ENCODE measurements around the gene CAMTA1.
"Not testable (repeated sequence)": the region's sequence is repeated elsewhere in the genome, so short reads cannot be mapped to it uniquely, and the experiment has no call there.

The CAMTA1 gene

DNA sequence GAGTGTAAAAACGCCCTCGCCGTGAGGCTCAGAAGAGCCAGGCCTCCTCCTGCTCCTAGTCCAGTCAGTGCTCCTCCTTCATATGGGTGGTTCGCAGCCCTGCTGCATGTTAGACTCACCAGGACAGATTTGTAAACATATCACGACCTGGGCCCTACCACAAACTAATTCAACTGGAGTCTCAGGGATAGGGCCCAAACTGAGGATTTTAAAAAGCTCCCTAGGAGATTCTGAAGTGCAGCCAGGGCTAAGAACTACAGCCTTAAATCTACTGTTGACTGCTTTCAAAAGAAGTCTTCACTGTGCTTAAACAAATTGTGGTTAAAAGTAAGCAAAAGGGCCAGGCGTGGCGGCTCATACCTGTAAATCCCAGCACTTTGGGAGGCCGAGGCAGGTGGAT, 57.0 kb downstream of the CAMTA1 start:
- DNase-seq: peak in 14 of 56 donors; percentile 1 to 55 (median 18)

GRCh38 chr1:6845786-6846185, 60.5 kb downstream of the CAMTA1 start:
- not testable (repeated sequence) for DNase-seq

GRCh38 chr1:6848816-6849215, 63.6 kb downstream of the CAMTA1 start:
- DNase-seq: no peak

DNA sequence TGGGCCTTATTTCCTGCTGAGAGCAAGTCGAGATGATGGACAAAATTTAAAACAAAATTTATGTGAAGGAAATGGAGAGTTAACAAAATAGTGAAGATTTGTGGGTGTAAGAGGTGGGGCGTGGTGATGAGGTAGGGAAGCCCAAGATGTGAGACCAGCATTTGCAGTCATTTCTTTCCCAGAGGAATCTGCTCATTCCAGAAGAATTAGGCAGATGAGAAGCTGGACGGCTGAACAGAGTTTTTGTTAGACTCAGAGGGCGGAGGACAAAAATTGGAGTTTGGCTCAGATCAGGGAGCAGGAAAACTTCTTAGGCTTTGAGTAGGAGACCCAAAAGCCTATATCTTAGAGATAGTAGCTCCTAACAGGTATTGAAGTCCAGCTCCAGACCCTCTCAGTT, 65.3 kb downstream of the CAMTA1 start:
- no peak for DNase-seq

- DNase-seq: no peak
These were observed 67.1 kb downstream of the CAMTA1 start for GRCh38 chr1:6852136-6852890.

DNA sequence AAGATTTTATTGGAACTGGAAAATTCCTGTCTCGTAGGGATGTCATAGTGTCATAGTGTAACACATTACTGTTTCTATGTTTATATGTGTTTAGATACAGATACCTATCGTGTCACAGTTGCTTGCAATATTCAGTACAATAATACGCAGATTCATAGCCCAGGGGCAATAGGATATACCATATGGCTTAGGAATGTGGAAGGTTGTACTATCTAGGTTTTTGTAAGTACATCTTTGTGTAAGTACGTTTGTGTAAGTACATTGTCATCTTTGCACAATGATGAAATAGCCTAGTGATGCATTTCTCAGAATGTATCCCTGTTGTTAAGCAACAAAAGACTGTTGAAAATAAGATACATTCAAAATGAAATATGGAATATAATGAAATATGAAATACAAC, 68.9 kb downstream of the CAMTA1 start:
- no peak for DNase-seq

GRCh38 chr1:6857831-6858230, 72.6 kb downstream of the CAMTA1 start:
- no peak for DNase-seq

DNA sequence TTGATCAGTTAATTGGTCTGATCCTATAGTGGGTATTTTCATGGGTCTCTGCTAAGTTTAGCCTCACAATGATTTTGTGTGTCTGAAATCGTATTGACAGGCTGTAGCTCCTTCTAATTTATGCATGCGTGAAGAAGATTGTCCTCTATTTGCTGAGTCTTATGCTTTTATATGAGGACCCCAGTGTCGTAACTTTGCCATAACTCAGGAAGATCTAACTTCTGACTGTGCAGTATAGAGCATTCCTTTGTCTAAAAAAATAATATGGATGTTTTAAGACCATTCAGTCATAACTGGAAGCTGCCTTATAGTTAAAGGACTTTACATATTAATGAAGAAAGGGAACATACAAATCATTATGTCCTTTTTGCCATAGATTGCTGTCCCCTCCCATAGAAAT, 73.3 kb downstream of the CAMTA1 start:
- no peak for DNase-seq

DNA sequence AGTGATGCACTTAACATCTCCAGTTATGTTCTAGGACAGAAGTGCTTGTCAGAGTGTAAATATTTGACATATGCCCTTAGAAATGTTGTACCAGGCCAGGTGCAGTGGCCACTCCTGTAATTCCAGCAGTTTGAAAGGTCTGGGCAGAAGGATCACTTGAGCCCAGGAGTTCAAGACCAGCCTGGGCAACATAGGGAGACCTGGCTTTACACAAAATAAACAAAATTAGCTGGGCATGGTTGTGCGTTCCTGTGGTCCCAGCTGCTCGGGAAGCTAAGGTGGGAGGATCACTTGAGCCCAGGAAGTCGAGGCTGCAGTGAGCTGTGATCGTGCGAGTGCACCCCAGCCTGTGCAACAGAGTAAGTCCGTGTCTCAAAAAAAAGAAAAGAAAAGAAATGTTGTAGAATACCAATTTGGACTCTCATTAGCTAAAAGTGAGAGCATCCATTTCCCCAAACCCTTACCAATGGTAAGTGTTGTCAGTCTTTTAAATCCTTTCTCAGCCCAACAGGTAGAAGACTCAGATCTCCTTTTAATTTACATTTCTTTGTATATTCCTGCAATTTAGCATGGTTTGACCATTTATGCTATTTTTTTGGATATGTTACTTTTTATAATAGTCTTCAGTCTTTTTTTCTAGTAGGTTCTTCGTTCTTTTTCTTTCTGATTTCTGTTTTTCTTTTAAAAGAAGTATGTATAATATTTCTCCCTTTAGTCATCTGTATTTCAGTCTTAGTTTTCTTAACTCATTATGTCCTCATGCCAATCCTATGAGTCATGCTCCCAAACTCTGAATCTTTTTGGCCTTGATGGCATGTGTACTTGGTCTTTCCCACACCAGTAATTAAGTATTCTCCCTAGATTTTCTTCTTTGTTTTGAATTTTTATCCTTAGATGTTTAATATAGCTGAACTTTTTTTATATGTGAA, 74.4 kb downstream of the CAMTA1 start:
- DNase-seq: no peak

DNA sequence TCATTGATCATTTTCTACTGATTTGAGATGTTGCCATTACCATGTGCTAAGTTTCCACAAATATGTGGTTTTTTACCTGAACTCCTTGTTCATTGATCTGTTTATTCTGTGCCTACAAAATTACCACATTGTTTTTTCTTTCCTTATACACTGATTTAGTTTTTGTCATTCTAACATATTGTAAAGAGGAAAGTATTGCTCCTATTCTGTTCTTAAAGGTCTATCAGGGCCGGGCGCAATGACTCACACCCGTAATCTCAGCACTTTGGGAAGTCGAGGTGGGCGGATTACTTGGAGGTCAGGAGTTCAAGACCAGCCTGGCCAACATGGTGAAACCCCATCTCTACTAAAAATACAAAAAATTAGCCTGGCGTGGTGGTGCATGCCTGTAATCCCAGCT, 75.1 kb downstream of the CAMTA1 start:
- DNase-seq: no peak

GRCh38 chr1:6861075-6861724, 75.9 kb downstream of the CAMTA1 start:
- DNase-seq: no peak

- DNase-seq: no peak
These were observed 77.7 kb downstream of the CAMTA1 start for GRCh38 chr1:6862906-6863305.

GRCh38 chr1:6864166-6864565, 78.9 kb downstream of the CAMTA1 start:
- DNase-seq: no peak

GRCh38 chr1:6866825-6867224, 81.6 kb downstream of the CAMTA1 start:
- no peak for DNase-seq

DNA sequence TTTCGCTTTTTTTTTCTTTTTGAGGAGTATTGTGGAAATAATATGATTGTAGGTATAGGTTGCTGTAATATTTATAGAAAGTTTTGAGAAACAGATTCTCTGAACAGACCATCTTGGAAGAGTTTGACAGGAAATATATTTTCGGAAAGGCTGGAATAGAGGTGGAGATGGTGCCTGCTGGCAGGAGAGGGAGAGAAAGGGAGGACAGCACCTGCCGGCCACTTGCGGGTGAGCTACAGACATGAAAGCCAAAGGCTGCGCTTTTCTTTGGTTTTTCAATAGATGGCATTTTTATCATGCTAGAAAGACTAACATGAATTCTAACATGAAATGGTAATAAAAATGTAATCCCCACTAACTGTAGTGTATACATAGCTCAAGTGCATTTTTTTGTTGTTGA, 82.1 kb downstream of the CAMTA1 start:
- no peak for DNase-seq

GRCh38 chr1:6867729-6868659, 82.7 kb downstream of the CAMTA1 start:
- no peak for DNase-seq

DNA sequence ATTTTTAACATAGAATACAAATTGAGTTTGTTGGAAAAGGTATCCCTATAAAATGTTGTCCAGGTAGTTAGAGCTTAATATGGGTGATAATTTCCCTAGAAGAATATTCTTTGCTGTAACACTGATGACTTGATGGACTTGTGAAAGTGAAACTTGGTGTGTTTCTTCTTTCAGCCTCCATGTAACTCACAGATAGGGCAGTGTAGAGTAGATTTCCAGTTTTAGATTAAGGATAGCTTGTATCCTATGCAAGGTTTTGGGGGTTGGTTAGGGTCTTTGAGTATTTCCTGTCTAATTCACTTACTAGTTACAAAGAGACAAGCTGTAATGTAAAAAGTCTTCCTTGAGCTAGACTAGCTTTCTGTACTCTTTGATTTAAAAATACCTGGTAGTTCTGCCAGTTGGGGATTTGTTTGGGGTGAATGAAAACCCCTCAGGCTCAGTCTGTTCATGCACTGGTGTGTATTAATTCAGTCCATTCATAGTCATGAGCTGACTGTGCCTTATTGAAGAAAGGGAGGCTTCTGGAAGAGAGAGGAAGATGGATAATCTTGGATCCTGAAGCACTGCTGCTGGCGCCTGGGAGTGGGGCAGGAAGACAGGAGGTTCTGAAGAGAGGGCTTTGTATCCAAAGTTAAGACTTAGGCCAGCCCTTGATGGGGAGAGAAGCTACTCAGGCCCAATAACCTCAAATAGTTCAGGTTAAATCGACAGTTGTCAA, 83.6 kb downstream of the CAMTA1 start:
- peak in 11 of 56 donors; percentile 0 to 37 (median 7) for DNase-seq

GRCh38 chr1:6869545-6869944, 84.3 kb downstream of the CAMTA1 start:
- DNase-seq: no peak

DNA sequence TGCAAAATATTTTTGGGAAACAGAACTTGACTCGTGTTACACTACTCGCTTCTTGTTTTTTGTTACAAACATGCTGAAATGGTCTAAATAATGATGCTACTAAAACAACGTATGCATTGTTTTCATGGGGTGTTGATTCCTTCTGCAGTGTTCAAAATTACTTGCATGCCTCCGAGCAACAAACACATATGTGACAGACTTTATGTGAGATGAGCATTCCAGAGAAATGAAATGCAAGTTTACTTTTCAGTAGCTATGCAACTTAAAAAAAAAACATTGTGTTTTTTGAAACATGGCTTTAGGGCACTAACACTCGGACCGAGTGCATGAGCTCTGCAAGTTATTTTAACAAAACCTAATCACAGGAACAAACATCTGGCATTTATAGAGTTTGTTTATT, 84.8 kb downstream of the CAMTA1 start:
- DNase-seq: no peak

DNA sequence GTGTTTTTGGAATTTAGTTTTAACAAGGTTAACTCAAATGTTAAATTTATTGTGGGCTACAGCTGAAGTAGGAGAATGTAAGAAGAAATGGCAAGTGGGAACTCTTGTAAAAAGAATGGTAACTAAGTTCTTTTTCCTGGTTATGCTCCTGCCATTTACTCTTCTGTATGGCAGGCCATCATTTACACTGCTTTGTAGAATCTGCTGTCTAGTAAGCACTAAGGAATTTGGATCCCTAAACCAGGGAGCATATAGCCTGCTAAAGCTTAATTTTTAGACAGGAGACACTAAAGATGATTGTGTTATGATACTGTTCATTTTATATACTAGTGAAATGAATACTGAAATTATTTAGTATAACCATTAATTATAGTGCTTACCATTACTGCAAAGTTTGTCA, 85.3 kb downstream of the CAMTA1 start:
- no peak for DNase-seq

Measured in nucleus accumbens (tissue), 56 donors.